ENCODE data around the gene NFS1. TPM values are rescaled to one million over a fixed set of nuclear protein-coding genes. Genes with fewer than 3 reads are reported as not detected.
A peak's percentile ranks its signal among the peaks of the same experiment; 100 is the strongest.

The NFS1 gene
- total RNA-seq, 3 donors from 2014 or later = 29.0 to 39.4 (median 38.4) TPM

DNA sequence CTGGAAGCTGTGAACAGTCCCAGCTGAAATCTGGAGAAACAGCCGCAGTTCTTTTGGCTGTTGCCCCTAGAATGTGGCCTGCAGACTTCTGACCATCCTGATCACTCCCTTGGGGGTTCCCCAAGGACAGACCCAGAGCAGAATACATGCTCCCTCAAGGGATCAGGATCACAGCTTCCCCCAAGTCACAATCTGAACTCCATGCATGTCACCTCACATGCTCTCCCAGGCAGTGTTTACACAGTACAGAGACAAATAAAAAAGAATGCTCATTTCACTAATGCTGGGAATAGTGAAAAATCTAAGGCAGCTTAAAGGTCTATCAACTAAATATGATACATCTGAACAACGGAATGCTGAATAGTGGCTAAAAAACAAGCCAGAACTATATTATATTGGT lies 63.1 kb downstream of the NFS1 start:
- Mint-ChIP-seq H3K36me3 (ENCODE audit: insufficient read depth) (peaks cover 8% of the 10 kb centered on the region), H3K4me1 (ENCODE audit: low read depth) (peaks cover 50% of the 10 kb centered on the region), H3K4me3 (no peak overlapping the region), H3K27me3 (ENCODE audit: low read depth) (no peaks in the 10 kb centered on the region), H3K9me3 (no peaks in the 10 kb centered on the region)
- ATAC-seq (no peak), DNase-seq (no peak)

DNA sequence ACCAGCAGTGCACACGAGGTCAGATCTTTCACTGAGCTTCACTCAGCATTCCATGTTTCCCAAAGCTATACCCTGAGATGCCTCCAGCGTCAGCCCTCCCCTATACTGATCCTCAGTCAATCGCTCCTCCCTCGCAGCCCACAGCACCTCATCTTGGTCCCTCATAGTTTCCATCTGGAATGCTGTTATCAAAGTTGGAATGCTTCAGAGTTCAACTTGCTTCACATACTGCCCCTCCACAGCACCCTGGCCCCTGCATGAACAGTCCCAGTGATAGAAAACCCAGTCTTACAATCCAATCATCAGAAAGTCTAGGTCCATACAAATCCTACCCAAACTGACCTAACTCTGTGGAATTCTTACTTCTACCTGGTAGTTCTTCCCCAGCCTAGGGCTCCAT lies 63.5 kb downstream of the NFS1 start:
- DNase-seq = no peak
- Mint-ChIP-seq H3K27me3 (ENCODE audit: low read depth) (no peaks in the 10 kb centered on the region), H3K9me3 (no peaks in the 10 kb centered on the region), H3K4me1 (ENCODE audit: low read depth) (peaks cover 45% of the 10 kb centered on the region), H3K36me3 (ENCODE audit: insufficient read depth) (peaks cover 9% of the 10 kb centered on the region), H3K4me3 (no peak overlapping the region)
- no peak for ATAC-seq

DNA sequence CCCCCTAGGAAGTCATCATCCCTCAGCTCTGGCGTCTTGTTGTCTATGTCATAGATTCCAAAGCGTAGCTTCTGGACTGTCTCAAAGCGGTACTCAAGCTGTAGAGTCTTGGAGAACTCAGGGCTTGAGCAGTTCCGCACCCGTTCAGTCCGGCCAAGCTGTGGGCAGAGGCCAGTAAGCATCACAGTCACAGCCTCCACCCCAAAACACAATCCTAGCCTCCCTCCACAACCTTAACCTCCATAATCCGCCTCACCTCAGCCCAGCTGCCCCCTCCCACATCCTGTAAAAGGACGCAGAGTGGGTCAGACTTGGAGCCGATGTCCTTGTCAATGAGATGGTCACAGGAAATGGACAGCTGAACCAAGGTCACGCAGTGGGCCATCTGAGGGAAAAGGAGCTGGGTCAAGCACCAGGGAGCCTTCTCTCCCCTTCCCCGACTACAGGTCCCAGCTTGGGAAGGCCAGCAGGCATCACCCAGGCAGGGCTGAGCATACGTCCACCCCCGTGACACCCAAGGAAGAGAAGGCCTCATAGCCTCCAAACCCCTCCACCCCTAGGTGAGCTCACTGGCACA lies 66.5 kb downstream of the NFS1 start:
- Mint-ChIP-seq H3K4me3 (no peak overlapping the region), H3K4me1 (ENCODE audit: low read depth) (peaks cover 22% of the 10 kb centered on the region), H3K9me3 (no peaks in the 10 kb centered on the region), H3K27me3 (ENCODE audit: low read depth) (no peaks in the 10 kb centered on the region), H3K36me3 (ENCODE audit: insufficient read depth) (peaks cover 21% of the 10 kb centered on the region)
- no peak for ATAC-seq
- DNase-seq = no peak

DNA sequence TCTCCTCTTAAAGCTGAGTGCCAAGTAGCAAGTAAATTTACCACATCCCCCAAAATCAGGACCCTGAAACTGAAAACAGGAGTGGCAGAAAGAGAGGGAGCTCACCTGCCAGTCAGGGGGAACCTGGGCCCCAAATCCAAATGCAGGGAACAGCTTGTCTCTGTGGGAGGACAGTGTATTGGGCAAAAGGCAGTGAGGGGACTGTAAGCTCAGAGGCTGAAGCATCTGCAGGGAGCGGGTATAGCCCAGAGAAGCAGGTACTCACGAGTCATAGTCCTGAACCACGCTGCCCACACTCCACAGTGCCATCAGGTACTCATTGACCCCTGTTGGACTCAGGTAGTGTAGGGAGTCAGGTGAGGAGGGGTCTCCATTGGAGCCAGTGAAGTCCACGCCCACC lies 68.5 kb downstream of the NFS1 start:
- Mint-ChIP-seq H3K27me3 (ENCODE audit: low read depth) (no peaks in the 10 kb centered on the region), H3K36me3 (ENCODE audit: insufficient read depth) (peaks cover 31% of the 10 kb centered on the region), H3K4me3 (no peak overlapping the region), H3K4me1 (ENCODE audit: low read depth) (peaks cover 5% of the 10 kb centered on the region), H3K9me3 (no peaks in the 10 kb centered on the region)
- DNase-seq = no peak
- ATAC-seq = no peak

DNA sequence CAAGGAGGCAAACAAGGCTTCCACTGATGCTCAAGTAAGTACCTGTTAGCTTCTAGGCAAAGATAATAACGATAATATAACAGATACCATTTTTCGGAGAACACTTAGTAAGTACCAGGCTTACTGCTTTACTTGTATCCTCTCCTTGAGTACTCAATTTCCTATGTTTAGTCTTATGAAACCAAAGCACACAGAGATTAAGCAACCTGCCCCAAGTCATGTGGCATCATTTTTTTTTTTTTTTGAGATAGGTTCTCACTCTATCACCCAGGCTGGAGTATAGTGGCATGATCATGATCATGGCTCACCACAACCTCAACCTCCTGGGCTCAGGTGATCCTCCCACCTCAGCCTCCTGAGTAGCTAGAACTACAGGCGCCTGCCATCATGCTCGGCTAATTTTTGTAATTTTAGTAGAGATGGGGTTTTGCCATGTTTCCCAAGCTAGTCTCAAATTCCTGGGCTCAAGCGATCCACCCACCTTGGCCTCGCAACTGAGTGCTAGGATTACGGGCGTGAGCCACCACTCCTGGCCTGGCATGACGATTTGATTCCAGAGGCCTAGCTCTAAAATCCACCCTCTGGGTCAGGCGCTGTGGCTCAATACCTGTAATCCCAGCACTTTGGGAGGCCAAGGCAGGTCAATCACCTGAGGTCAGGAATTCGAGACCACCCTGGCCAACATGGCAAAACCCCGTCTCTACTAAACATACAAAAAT lies 69.6 kb downstream of the NFS1 start:
- no peaks in the 10 kb centered on the region for H3K4me1 Mint-ChIP-seq (ENCODE audit: low read depth)
- ATAC-seq (no peak), DNase-seq (no peak)
- no peaks in the 10 kb centered on the region for H3K9me3 Mint-ChIP-seq
- H3K27me3 Mint-ChIP-seq (ENCODE audit: low read depth) = no peaks in the 10 kb centered on the region
- peaks cover 33% of the 10 kb centered on the region for H3K36me3 Mint-ChIP-seq (ENCODE audit: insufficient read depth)
- no peak overlapping the region for H3K4me3 Mint-ChIP-seq

DNA sequence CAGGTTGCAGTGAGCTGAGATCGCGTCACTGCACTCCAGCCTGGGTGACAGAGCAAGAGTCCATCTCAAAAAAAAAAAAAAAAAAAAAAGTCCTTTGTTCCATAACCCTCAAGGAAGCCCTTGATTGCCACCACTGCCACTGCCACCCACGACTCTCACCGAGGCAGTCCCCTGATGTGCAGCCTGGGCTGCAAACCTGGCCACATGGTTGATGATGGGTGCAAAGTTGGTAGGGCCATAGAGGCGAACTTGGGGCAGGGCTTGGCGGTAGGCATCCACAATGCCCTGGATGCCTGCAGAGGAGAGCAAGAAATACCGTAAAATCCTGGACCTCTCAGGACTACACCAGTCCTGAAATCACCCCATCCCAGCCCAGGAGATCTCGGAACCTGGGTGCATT lies 72.0 kb downstream of the NFS1 start:
- ATAC-seq (no peak), DNase-seq (no peak)
- no peak overlapping the region for H3K4me3 Mint-ChIP-seq
- H3K4me1 Mint-ChIP-seq (ENCODE audit: low read depth) = no peaks in the 10 kb centered on the region
- H3K27me3 Mint-ChIP-seq (ENCODE audit: low read depth) = no peaks in the 10 kb centered on the region
- peaks cover 29% of the 10 kb centered on the region for H3K36me3 Mint-ChIP-seq (ENCODE audit: insufficient read depth)
- no peaks in the 10 kb centered on the region for H3K9me3 Mint-ChIP-seq

DNA sequence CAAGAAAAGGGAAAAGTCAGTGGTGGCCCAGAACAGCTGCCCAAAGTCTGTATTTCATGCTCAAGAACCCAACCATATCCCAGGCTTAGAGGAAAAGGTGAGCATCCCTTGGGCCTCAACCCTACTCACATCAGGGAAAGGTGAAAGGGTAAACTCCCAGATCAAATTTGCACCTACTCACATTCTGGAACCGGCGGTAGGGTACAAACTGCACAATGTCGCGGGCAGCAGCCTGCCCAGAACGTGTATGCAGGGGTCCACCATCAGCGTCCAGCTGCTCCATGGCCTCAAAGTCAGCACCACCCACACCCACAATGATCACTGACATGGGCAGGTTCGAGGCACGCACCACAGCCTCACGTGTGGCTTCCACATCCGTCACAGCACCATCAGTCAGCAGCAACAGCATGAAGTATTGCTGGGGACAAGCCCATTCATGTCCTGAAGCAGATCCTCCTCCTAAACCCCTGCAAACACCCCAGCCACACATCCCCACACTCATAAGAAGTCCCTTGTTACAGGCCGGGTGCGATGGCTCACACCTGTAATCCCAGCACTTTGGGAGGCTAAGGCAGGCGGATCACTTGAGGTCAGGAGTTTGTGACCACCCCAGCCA lies 72.7 kb downstream of the NFS1 start:
- no peaks in the 10 kb centered on the region for H3K4me1 Mint-ChIP-seq (ENCODE audit: low read depth)
- H3K27me3 Mint-ChIP-seq (ENCODE audit: low read depth) = no peaks in the 10 kb centered on the region
- ATAC-seq (no peak), DNase-seq (no peak)
- H3K9me3 Mint-ChIP-seq = no peaks in the 10 kb centered on the region
- no peak overlapping the region for H3K4me3 Mint-ChIP-seq
- H3K36me3 Mint-ChIP-seq (ENCODE audit: insufficient read depth) = peaks cover 31% of the 10 kb centered on the region

DNA sequence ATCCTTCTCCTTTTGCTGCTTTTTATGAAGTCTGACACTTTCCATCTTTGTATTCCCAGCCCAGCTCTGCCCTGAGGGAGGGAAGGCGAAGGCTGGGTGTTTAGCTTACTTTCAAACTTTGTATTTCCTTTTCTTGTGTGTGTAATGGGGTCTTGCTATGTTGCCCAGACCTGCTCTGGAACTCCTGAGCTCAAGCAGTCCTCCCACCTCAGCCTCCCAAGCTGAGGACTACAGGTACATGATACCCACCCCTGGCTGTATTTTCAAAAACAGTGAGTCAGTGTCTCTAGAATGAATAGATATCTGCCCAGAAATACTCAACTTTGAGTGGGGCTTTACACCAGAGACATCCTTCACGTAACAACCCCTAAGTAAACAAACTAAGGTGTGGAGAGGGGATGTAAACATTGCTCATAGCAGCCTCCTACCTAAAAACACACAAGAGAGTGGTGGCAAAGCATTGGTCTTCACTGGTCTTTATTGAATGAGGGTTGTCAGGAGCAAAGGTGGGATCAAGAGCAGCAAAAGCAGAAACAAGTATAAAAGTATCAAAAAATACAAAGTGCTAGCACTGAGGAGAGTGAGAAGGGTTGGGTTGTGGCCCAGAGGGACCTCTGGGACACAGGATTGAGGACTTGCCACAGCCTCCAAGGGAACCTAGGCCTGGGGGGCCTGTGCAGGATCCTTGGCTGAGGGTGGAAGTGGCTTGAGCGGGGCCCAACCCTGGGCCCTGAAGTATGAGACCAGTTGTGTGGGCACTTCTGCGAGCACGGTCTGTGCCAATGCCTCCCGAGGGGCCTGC lies 73.4 kb downstream of the NFS1 start:
- ATAC-seq = no peak
- Mint-ChIP-seq H3K4me3 (no peak overlapping the region), H3K36me3 (ENCODE audit: insufficient read depth) (peaks cover 28% of the 10 kb centered on the region)

DNA sequence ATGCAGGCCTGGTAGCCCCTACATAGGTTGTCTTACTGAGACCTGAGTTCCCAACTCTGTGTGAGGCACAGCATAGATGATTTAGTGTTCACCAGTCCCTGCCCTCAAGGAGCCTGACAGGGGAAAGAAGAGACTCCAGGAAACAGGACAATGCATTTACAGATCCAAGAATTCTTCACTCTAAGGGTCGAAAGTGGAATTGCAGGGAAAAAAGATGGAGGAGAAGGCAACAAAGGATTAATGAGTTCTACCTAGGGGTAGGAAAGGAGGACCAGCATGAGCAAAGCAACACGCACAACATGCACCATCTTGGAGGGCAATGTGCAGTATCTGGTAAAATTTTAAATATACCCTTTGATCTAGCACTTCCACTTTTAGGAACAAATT lies 77.6 kb downstream of the NFS1 start:
- peaks cover 33% of the 10 kb centered on the region for H3K4me1 Mint-ChIP-seq (ENCODE audit: low read depth)
- peaks cover 11% of the 10 kb centered on the region for H3K36me3 Mint-ChIP-seq (ENCODE audit: insufficient read depth)
- no peak overlapping the region for H3K4me3 Mint-ChIP-seq
- H3K9me3 Mint-ChIP-seq = no peaks in the 10 kb centered on the region
- DNase-seq (no peak), ATAC-seq (no peak)
- H3K27me3 Mint-ChIP-seq (ENCODE audit: low read depth) = no peaks in the 10 kb centered on the region

More for the DNA sequence above, 73.4 kb downstream of the NFS1 start:
- DNase-seq = no peak
- H3K9me3 Mint-ChIP-seq = no peaks in the 10 kb centered on the region
- no peaks in the 10 kb centered on the region for H3K27me3 Mint-ChIP-seq (ENCODE audit: low read depth)
- no peaks in the 10 kb centered on the region for H3K4me1 Mint-ChIP-seq (ENCODE audit: low read depth)

DNA sequence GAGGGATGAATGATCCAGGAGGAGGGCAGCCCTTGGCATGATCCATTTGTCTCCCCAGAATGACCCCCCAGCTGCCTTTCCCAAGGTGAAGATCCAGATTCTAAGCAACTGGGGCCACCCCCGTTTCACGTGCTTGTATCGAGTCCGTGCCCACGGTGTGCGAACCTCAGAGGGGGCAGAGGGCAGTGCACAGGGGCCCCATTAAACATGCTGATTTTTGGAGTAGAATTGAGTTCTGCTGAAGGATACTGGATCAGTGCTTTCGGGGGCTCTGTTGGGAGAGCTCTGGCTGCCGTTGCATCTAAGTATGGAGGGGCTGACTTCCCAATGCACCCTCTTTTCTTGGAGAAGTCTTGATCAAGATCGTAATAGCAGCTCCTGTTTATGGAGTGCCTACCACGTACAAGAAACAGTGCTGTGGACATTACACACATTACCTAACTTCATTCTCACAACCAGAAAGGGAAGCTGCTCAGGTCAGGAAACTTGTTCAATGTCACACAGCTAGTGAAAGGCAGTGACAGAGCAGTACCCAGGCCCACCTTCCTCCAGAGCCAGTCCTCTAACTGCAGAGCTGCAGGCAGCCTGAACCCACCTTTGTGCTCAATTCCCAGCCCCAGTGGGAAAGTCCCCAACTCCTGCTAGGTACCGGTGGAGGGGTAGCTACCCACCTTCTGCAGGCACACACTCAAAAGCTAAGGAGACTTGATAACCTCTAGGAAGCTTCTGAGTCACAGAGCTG lies 78.2 kb downstream of the NFS1 start:
- Mint-ChIP-seq H3K36me3 (ENCODE audit: insufficient read depth) (peaks cover 10% of the 10 kb centered on the region), H3K4me1 (ENCODE audit: low read depth) (peaks cover 36% of the 10 kb centered on the region), H3K27me3 (ENCODE audit: low read depth) (no peaks in the 10 kb centered on the region), H3K4me3 (no peak overlapping the region), H3K9me3 (no peaks in the 10 kb centered on the region)
- no peak for ATAC-seq
- no peak for DNase-seq

DNA sequence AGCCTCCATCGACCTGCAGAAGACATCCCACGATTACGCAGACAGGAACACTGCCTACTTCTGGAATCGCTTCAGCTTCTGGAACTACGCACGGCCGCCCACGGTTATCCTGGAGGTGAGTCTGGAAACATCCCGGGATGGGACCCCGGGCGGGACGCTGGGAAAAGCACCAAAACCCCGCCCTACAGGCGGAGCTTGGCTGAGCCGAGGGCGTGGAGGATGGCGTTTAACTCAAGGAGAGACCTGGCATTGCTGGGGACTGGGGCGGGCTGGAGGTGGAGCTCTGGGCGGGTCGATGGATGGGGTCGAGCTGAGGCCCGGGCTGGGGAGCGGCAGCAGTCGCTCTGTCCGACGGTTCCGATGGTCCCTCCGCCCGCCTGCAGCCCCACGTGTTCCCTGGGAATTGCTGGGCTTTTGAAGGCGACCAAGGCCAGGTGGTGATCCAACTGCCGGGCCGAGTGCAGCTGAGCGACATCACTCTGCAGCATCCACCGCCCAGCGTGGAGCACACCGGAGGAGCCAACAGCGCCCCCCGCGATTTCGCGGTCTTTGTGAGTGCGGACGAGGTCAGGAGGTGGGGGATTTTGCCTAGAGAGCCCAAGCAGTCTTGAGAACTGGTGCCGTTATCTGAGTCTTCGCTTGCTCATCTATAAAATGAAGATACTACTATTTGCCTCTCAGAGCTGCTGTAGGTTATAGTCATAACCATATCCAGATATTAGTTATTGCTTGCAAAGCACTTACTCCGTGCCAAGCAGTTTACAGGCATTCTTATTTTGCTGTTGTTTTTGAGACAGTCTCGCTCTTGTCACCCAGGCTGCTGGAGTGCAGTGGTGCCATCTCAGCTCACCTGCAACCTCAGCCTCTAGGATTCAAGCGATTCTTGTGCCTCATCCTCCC lies 79.7 kb downstream of the NFS1 start:
- H3K27me3 Mint-ChIP-seq (ENCODE audit: low read depth) = no peaks in the 10 kb centered on the region
- peaks cover 3% of the 10 kb centered on the region for H3K36me3 Mint-ChIP-seq (ENCODE audit: insufficient read depth)
- no peaks in the 10 kb centered on the region for H3K9me3 Mint-ChIP-seq
- peaks cover 43% of the 10 kb centered on the region for H3K4me1 Mint-ChIP-seq (ENCODE audit: low read depth)
- ATAC-seq = peak; percentile 58 to 65
- peak; percentile 69 for DNase-seq
- peak overlapping the region; percentile 83 for H3K4me3 Mint-ChIP-seq

DNA sequence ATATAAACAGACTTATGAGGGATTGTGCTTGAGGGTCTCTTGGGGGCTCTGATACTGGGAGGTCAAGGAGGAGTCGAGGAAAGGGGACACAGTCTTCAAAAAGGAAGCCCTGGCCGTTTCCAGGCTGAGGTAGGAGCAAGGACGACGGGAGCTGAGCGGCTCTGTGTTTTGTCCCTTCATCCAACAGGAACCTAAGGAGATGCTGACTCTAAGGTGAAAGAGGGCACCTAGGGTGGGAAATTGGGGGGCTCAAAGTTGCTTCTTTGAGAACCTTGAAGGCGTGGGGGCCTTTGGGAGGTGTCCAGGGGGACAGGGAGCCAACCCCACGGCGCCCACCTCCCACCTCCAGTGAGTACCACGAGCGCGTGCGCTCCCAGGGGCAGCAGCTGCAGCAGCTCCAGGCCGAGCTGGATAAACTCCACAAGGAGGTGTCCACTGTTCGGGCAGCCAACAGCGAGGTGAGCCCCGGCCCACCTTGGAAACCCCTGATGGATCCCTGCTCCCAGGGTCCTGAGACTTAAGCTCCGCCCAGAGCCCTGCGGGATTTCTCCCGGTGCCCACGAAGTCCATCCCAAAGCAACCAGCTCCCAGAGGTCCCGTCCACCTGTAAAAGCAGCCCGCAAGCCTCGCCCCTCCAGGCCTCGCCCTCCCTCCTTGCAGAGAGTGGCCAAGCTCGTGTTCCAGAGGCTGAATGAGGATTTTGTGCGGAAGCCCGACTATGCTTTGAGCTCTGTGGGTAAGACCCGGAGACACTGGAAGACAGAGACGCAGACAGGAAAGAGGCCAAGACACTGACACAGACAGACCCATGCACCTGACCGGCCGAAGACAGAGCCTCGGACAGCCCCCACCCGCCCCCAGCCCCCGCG lies 80.7 kb downstream of the NFS1 start:
- ATAC-seq = no peak
- DNase-seq = no peak

More for the DNA sequence above, 80.7 kb downstream of the NFS1 start:
- H3K4me1 Mint-ChIP-seq (ENCODE audit: low read depth) = peaks cover 46% of the 10 kb centered on the region
- H3K9me3 Mint-ChIP-seq = no peaks in the 10 kb centered on the region
- no peaks in the 10 kb centered on the region for H3K27me3 Mint-ChIP-seq (ENCODE audit: low read depth)
- H3K36me3 Mint-ChIP-seq (ENCODE audit: insufficient read depth) = peaks cover 3% of the 10 kb centered on the region
- H3K4me3 Mint-ChIP-seq = peak overlapping the region; percentile 83
